ENCODE measurements around the gene AGO3.
"Not testable (repeated sequence)": the region's sequence is repeated elsewhere in the genome, so short reads cannot be mapped to it uniquely, and the experiment has no call there.

Gene AGO3

GRCh38 chr1:36014722-36015220 is 83.9 kb downstream of the AGO3 start:
- no peak for DNase-seq

DNA sequence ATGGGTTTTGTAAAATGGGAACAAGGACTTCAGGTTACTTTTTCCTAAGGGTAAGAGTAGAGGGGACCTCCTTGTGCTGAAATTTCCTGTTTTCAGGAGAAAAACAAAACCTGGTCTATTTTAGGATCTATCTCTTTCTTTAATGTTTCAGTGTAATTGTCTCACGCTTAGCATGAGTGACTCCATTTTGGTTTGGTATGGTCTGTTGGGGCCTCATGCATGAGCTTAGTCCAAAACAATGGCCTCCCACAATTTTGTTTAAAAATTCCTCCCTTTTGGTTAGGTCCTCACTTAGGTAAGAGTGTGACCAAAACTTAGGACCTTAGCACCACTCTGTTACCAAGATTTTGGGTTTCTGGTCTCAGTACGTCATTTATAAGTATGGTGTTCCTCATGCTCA is 85.8 kb downstream of the AGO3 start:
- DNase-seq, result no peak

GRCh38 chr1:36023098-36023769 is 92.3 kb downstream of the AGO3 start:
- no peak for DNase-seq

DNA sequence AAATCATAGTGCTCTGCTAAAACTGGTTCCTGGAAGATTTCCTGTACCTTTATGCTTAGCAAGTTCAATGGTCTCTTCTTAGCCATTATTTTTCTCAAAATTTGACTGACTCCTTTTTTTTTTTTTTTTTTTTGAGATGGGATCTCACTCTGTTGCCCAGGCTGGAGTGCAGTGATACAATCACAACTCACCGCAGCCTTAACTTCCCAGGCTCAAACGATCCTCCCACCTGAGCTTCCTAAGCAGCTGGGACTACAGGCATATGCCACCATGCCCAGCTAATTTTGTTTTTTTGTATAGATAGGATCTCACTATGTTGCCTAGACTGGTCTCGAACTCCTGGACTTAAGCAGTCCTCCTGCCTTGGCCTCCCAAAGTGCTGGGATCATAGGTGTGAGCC is 93.1 kb downstream of the AGO3 start:
- not testable (repeated sequence) for DNase-seq

GRCh38 chr1:36024847-36025246 is 93.9 kb downstream of the AGO3 start:
- DNase-seq, result peak; percentile 34

DNA sequence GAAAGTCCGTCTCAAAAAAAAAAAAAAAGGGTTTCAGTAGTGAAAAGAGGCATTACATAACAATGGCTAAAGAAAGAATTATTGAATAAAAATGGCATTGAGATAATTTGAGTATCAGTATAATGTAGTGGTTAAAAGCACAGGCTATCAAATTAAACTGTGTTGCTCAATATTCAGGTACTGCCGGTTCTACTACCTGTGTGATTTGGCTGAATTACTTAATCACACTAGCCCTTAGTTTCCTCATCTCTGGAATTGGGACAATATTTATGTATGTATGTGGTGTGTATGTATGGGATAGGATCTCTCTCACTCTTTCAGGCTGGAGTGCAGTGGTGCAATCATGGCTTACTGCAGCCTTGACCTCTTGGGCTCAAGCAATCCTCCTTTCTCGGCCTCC is 96.9 kb downstream of the AGO3 start:
- no peak for DNase-seq

DNA sequence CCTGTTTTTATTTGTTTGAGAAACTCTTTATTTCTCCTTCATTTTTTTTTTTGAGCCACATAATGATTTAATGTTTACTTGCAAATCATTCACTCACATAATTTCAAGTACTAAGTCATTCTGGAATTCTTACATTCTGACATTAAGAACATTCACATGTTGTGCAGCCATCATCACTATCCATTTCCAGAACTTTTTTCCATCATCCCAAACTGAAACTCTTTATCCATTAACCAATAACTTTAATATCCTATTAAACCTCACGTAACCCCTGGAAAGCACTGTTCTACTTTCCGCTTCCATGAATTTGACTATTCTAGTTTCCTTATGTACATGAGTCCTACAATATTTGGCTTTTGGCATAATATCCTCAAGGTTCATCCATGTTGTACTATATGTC is 100.5 kb downstream of the AGO3 start:
- no peak for DNase-seq

DNA sequence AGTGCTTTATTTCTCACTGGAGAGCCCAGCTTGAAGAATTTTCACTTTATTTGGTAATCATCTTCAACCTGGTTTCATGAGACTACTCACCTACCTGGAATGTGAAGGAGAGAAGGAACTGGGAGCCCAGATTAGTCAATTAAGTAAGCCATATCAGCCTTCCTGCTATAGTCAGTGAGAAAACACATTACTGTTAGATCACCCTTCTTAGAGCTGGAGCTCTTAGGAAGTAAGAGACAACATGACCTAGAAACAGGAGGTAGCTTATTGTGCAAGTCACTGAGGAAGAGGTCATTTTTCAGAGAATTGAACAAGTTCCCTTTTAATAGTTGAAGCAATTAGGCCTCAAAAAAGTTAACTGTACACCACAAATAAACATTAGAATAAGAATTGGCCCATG is 103.8 kb downstream of the AGO3 start:
- DNase-seq, result peak; percentile 69

DNA sequence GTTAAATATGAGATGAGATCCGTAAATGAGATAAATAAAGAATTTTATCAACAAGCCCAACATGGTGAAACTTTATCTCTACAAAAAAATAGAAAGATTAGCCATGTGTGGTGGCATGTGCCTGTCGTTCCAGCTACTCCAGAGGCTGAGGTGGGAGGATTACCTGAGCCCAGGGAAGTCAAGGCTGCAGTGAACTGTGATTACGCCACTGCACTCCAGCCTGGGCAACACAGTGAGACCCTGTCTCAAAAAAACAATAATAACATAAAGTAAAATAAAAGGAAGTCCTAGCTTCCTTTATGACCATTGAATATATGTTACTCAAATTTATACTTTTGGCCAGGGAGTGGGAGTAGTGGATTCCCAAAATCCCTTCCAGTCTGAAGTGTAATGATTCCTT is 104.2 kb downstream of the AGO3 start:
- no peak for DNase-seq

DNA sequence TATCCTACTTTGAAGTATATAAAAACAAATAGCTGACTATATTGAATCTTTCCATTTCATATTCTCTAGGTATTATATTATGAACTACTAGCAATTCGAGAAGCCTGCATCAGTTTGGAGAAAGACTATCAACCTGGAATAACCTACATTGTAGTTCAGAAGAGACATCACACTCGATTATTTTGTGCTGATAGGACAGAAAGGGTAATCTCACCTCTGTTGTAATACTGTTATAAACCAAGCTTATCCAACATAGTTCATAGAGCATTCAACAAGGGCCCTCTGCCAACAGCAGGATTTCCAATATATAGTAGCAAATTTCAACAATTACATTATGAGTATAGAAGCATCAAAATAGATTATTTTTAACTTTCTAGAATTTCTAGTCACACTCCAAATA is 109.3 kb downstream of the AGO3 start:
- DNase-seq, result no peak

GRCh38 chr1:36051821-36052220 is 120.9 kb downstream of the AGO3 start:
- no peak for DNase-seq

GRCh38 chr1:36053978-36054377 is 123.1 kb downstream of the AGO3 start:
- no peak for DNase-seq

DNA sequence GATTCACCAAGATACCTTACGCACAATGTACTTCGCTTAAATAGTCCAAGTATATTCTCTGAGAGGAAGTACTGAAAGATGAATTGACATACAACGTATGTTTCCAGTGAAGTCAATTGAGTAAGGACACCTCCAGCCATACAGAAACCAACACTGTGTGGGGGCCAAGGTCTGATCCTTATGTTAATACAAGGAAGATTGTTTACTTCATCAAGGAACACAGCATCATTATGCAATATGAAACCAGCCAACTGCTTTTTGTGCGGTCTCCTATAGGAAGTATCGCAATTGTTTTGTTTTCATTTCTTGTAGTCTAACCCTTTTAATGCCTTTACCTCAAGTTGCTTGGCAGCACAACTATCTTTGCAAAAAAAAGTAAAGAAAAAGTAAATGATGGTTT is 124.8 kb downstream of the AGO3 start:
- DNase-seq, result no peak

DNA sequence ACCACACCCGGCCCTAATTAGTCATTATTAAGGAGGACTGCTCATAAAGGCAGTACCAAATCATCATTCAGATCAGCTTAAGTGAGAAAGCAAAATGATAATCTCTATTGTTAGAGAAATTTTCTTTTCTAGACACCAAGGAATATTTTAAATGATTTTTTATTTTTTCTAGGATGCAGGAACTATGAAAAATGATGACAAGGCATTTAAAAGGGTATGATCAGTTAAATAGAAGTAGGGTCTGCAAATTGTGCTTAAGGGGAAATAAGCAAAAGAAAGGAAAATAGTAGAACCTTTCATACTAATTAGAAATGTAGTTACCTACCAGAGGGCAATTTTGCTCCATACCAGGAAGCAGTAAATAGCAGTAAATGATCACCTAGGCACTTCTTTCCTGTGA is 131.4 kb downstream of the AGO3 start:
- DNase-seq, result no peak

- no peak for DNase-seq
Measured at GRCh38 chr1:36067871-36068270, 137.0 kb downstream of the AGO3 start.

DNA sequence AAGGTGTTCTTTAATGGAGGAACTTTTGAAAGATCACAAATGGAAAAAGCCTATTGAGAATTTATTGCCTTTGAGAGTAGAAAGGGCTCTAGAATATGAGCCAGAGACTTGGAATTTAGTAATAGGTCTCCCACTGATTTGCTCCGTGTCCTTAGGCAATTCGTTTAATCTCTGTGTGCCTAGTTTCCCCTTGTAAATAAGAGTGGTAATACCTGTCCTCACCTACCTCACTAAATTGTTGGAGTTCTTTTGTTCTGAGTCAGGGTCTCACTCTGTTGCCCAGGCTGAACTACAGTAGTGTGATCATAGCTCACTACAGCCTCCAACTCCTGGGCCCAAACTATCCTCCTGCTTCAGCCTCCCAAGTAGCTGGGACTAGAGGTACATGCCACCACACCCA is 138.0 kb downstream of the AGO3 start:
- no peak for DNase-seq

DNA sequence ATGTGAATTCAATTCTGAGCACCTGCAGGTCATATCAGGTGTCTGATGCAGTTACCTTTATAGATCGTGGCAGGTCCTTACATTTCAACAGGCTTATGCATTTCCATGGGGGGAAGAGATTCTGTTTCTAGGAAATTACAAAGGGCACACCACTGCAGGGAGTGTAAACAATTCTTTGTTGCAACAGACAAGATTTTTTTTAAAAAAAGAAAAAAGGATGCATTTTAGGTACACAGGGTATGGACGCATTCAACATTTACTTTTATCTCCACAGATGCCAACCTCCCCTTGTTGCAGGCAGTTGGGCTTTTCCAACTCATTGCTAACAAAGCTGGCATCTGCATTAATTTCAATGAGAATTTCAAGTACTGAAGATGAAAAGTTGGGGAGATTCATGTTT is 139.4 kb downstream of the AGO3 start:
- no peak for DNase-seq

- DNase-seq, result no peak
Measured at GRCh38 chr1:36076979-36077573, 146.2 kb downstream of the AGO3 start.

DNA sequence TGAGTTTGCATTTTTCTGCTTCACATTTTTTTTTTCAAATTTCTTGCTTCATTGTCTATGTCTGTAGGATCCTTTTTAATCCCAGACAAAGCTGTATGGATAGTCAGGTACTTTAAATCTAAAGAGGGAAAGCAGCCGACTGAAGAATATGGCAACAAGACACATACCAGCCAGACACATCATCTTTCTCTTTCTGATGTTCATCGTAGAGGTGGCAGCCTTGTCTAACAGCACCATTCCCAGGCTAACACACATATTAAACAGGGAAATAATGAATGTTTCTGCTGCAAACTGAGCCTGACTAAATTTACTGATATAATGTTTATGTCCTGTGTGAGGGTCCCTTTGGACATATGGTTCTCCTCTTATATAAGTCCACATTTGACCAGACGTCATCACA is 149.3 kb downstream of the AGO3 start:
- no peak for DNase-seq

DNA sequence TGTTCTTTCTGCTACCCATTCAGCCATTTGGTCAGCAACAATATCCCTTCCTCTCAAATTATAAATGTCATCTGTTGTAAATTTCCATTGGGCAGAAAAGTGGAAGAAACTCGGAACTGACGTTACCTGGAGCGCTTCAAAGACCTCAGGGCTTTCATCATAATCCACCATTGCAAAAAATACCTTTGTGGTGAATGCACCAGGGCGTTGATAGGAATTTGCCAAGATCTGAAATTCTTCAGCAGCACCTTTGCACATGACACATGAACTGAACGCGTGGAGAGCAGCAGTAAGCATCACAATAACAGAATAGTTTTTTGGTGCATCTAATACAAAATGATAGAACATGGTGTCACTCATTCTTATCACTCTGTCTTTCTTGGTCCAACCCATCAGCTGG is 149.9 kb downstream of the AGO3 start:
- DNase-seq, result no peak

DNA sequence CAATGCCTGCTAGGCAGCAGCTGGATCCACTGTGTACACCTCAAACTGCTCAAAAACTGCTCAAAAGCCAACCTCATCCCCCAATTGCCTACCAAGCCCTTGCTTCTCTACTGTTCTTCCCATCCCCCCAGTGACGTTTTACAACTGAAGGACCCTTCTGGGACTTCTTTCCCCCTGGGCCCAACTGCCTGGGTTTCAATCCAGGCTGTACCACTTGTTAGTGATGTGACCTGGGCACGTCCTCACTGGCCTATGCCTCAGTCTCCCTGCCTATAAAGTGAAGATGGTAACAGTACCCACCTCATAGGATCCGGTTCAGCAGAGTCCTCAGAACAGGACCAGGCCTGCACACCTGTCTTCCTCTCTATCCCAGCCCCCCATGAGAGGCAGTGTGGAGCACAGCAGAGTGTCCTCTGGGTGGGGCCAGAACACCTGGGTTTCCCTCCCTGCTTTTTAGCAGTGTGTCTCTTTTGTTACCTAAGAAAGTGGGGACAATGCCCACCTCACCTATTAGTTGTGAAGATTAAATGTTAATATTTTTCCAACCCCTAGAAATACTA is 151.1 kb downstream of the AGO3 start:
- no peak for DNase-seq

- no peak for DNase-seq
Measured at GRCh38 chr1:36083219-36083618, 152.3 kb downstream of the AGO3 start.

- peak; percentile 29 for DNase-seq
Measured at GRCh38 chr1:36083635-36084496, 153.0 kb downstream of the AGO3 start, which contains the start of gene TEKT2. TSS of gene TEKT2 (plus strand) at chr1:36084094. CDS start at chr1:36084922, 828 bp downstream.

Measured in EL (cell line).